HG03521 (cell line): ENCODE results near the gene IGSF8.

Experiments
- ATAC-seq: cut with Tn5 transposase; IDR thresholded peaks from one replicate; pipeline ENCODE4 v1.9.1; 2021; ENCODE audit warnings: mild to moderate bottlenecking, moderate library complexity; ENCODE audit not compliant: unreplicated experiment

IGSF8 gene

DNA sequence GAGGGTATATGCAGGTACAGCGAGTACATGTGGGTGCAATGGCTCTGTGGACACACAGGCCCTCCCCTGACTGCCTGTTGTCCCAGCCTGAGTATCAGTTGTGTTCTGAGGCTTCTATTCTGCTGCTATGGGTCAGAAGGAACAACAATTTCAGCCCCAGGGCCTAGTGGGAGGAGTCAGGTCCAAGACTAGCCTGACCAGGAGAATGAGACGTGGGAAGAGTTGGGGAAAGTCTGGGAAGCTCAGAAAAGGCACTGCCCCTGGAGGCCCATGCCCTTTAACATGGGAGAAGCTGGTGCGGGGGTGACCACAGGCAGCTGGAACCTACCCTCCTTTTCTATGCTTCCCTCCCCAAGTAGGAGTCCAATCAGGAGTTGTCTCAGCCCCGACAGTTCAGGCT is 7.7 kb downstream of the IGSF8 start:
- ATAC-seq = no peak

DNA sequence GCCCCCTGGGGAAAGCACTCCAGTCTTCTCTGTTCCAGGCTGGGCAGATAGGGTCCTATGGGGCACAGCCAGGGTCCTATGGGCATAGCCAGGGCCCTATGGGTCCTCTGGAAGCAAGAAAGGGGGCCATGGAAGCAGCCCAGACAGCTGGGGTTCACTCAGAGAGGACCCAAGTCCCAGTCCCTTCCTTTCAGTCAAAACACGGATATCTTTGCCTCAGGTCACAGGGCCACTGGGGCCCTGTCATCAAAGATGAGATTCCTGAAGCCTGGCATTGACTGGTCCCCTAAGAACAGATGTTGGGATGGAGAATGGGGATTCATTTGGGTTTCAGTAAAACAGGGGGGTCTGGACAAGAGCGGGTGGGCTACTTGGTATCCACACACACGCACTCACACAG is 8.5 kb downstream of the IGSF8 start:
- no peak for ATAC-seq

GRCh38 chr1:160087118-160087662 is 11.2 kb downstream of the IGSF8 start:
- no peak for ATAC-seq

- ATAC-seq = no peak
Measured at GRCh38 chr1:160086456-160086892, 11.9 kb downstream of the IGSF8 start.

DNA sequence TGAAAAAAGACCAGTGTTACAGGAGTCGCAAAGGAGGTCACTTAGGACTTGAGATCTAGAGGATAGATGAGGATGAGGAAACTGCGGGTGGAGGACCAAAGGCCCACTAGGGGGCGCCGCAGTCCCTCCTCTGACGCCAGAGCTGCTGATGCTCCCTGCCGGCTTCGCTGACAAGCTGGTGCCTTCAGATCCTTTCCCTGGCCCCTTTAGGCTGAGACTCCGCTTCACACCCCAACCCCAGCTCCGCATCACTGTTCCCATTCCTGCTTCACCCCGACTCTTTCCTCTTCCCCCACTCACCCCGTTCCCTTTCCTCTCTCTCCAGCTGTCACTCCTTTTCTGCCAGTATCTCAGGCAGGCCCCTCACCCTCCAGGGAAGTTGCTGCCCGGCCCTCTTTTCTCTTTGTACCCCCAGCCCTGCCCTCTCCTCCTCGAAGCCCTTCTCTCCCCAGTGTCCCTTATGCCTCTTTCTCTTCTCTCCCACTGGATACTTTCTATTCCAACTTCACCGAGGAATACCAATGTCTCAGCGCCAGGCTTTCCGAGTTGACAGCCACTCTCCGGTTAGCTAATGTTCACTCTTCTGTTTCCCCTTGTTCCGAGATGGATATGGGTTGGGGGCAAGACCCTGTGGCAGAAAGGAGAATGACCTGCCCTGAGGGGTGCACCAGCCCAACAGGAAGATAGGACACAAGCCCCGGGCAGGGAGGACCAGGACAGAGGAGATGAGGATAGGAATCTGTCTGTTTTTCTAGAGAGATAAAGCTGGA is 12.5 kb downstream of the IGSF8 start:
- no peak for ATAC-seq

GRCh38 chr1:160084771-160085321 is 13.6 kb downstream of the IGSF8 start:
- ATAC-seq = no peak

DNA sequence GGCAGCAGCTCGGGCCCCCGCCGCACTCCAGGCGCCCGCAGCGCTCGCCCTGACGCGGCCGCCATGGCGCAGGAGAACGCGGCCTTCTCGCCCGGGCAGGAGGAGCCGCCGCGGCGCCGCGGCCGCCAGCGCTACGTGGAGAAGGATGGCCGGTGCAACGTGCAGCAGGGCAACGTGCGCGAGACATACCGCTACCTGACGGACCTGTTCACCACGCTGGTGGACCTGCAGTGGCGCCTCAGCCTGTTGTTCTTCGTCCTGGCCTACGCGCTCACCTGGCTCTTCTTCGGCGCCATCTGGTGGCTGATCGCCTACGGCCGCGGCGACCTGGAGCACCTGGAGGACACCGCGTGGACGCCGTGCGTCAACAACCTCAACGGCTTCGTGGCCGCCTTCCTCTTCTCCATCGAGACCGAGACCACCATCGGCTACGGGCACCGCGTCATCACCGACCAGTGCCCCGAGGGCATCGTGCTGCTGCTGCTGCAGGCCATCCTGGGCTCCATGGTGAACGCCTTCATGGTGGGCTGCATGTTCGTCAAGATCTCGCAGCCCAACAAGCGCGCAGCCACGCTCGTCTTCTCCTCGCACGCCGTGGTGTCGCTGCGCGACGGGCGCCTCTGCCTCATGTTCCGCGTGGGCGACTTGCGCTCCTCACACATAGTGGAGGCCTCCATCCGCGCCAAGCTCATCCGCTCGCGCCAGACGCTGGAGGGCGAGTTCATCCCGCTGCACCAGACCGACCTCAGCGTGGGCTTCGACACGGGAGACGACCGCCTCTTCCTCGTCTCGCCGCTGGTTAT is 14.2 kb downstream of the IGSF8 start:
- peak; percentile 49 for ATAC-seq

GRCh38 chr1:160082926-160083325 is 15.5 kb downstream of the IGSF8 start:
- no peak for ATAC-seq

- no peak for ATAC-seq
Measured at GRCh38 chr1:160082487-160082886, 15.9 kb downstream of the IGSF8 start.

- no peak for ATAC-seq
Measured at GRCh38 chr1:160081261-160081936, 17.0 kb downstream of the IGSF8 start, which contains the start of gene KCNJ9. KCNJ9 (plus strand) TSS chr1:160081538; CDS start chr1:160084031, 2,493 bp downstream.

DNA sequence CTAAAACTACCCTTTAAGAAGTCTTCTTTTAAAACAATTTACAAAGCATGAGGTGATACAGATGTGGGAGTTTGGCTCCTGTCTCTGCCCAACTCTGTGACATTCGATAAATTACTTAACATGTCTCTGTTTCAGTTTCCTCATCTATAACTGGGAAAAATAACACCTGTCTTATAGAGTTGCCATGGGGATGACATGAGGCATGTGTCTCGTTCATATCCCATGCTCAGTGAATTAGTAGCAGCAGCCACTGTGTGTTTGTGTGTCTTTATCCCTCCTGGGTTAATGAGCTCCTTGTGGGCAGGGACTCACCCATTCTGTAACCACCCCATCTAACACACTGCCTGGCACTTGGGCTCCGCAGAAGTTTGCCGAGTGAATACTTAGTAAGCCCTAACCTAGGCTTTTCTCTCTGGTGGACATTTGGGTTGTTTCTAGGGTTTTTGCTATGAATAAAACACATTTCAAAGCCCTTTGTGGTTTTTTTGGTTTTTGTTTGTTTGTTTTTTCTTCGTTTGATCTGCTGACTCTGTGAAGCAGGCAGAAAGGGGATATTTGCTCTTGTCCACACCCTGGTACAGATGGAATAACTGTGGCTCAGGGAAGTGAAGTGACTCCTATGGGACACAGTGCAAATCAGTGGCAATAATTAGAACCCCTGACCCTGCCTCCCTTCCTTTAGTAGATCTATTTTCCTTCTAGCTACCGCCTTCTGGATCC is 17.9 kb downstream of the IGSF8 start:
- ATAC-seq = no peak

DNA sequence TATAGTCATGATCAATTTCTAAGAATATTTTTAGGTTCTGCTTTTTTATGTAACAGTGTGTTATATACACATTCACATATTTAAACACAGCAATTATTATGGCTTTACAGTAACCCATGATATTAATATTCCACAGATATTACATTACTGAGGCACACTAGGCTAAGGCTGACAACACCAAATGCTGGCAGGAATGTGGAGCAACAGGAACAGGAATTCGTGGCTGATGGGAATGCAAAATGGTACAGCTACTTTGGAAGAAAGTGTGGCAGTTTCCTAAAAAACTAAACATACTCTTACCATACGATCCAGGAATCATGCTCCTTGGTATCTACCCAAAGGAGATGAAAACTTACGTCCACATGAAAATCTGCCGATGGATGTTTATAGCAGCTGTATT is 19.0 kb downstream of the IGSF8 start:
- ATAC-seq = no peak

- ATAC-seq = peak; percentile 61
Measured at GRCh38 chr1:160078512-160079195, 19.8 kb downstream of the IGSF8 start.

DNA sequence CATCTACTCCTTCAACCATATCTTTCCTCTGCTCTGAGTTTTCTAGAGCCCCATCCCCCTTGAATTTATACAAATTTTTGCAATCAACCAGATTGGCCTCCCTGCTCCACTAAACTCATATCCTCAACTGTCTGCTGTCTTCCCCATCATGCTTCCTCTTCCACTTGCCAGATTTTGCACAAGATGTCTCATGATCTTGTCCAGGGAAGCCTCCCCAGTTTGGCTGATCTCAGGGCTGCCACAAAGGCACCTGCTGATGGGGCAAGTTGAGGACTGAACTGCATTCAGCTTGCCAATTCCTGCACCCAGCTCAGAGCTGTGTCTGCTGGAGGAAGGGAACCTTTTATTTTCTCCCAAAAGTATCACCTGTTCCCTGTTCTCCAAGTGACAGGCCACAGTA is 20.9 kb downstream of the IGSF8 start:
- no peak for ATAC-seq

- ATAC-seq = no peak
Measured at GRCh38 chr1:160076295-160076694, 22.1 kb downstream of the IGSF8 start.

DNA sequence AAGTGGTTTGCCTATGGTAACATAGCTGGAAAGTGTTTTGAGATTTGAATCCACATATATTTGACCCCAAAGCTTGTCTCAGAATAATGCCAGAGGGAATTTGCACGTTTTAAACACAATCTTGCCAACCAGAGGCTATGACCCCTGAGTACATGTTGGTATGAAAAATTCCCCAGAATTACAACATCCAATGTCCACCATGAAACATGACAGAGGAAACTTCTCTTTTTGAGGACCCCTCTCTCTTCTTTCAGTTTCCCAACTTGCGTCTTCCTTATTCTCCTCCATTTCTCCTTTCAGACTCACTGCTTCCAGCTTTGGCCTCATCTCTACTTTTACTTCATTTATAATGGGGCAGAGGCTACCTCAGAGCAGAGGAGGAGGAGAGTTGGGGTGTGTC is 22.6 kb downstream of the IGSF8 start:
- ATAC-seq = no peak

GRCh38 chr1:160074865-160075264 is 23.6 kb downstream of the IGSF8 start:
- ATAC-seq = no peak

DNA sequence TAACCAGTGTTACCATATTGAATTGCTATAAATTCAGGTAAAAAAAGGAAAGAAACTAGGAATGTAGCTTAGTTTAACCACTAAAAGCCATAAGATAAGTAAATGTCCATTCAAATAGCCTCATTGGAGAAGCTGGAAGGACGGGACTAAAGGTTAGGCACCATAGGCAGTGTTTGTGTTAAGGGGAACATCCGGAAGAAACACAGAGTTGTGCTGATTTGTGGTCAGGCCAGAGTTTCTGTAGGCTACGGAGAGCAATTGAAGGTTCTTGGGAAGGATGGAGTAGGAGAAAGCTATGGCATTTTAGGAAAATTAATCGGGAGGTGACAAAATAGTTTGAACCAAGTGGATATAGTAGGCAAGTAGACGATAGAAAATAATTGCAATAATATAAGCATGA is 27.1 kb downstream of the IGSF8 start:
- ATAC-seq = no peak

GRCh38 chr1:160070243-160071163 is 27.9 kb downstream of the IGSF8 start:
- ATAC-seq = no peak
